K562 (cell line): Measurements from ENCODE around the gene EDEM2. TPM values are rescaled to one million over a fixed set of nuclear protein-coding genes. Genes with fewer than 3 reads are reported as not detected.

Source experiments
- ASH1L ChIP-seq: fragments of 450-650 bp; IDR thresholded peaks from 2 replicates; pipeline ENCODE4 v1.6.1; 2018; ENCODE audit warnings: borderline replicate concordance, mild to moderate bottlenecking, low read depth; ENCODE audit not compliant: partially characterized antibody
- BACH1 ChIP-seq: fragments of 200-800 bp; sonication (Bioruptor generic); IDR thresholded peaks from 2 replicates; pipeline ENCODE4 v1.6.1; 2016; ENCODE audit warnings: missing genetic modification characterization, missing compliant biosample characterization
- BHLHE40 ChIP-seq: IDR thresholded peaks from 2 replicates; pipeline ENCODE4 v1.6.1; 2011; ENCODE audit warnings: low read length, improper control_type of control experiment
- CBFA2T3 ChIP-seq: fragments of 450-650 bp; IDR thresholded peaks from 2 replicates; pipeline ENCODE4 v1.6.1; 2017
- CCNT2 ChIP-seq: IDR thresholded peaks from 2 replicates; pipeline ENCODE4 v1.6.1; 2011; ENCODE audit warnings: borderline replicate concordance, low read depth, mild to moderate bottlenecking, moderate library complexity, mixed read lengths, low read length; ENCODE audit not compliant: insufficient read length; ENCODE audit errors: extremely low read depth
- CEBPB ChIP-seq: fragments of 450-650 bp; IDR thresholded peaks from 2 replicates; pipeline ENCODE4 v1.6.1; 2016; ENCODE audit warnings: missing genetic modification characterization, missing compliant biosample characterization
- FOS ChIP-seq: IDR thresholded peaks from 3 replicates; pipeline ENCODE4 v1.6.1; 2011; ENCODE audit not compliant: insufficient read length; ENCODE audit errors: extremely low read depth
- FOXJ3 ChIP-seq: sonication (generic); formaldehyde crosslinking; IDR thresholded peaks from 2 replicates; pipeline ENCODE4 v1.4.0; 2020; ENCODE audit warnings: mild to moderate bottlenecking, missing genetic modification reagents
- FUS ChIP-seq: fragments of 200-400 bp; formaldehyde crosslinking; optimal IDR thresholded peaks from 2 replicates; pipeline ENCODE3; 2017; ENCODE audit warnings: low read depth, low read length
- HDAC2 ChIP-seq: fragments of 450-650 bp; IDR thresholded peaks from 2 replicates; pipeline ENCODE4 v1.6.1; 2016; ENCODE audit warnings: mild to moderate bottlenecking
- HNRNPH1 ChIP-seq: fragments of 200-400 bp; formaldehyde crosslinking; optimal IDR thresholded peaks from 2 replicates; pipeline ENCODE3; 2017; ENCODE audit warnings: low read depth, mild to moderate bottlenecking, low read length, moderate library complexity
- KLF13 ChIP-seq: fragments of 450-650 bp; IDR thresholded peaks from 2 replicates; pipeline ENCODE4 v1.6.1; 2016; ENCODE audit warnings: missing genetic modification characterization, low read depth, mild to moderate bottlenecking, missing compliant biosample characterization, moderate library complexity, borderline replicate concordance
- MYC ChIP-seq, 2 experiments: fragments of 250-450 bp in 1 of 2; sonication (Bioruptor Pico) in 1 of 2; IDR thresholded peaks; 2 replicates each; pipeline versions ENCODE4 v1.5.1 to v1.6.1; 2012 to 2021; ENCODE audit warnings: low read depth in 2 of 2, borderline replicate concordance in 1 of 2, improper control_type of control experiment in 1 of 2, low read length in 1 of 2, mild to moderate bottlenecking in 1 of 2, moderate library complexity in 1 of 2
- NELFE ChIP-seq: IDR thresholded peaks from 2 replicates; pipeline ENCODE4 v1.6.1; 2011; ENCODE audit warnings: mild to moderate bottlenecking; ENCODE audit not compliant: insufficient read depth, insufficient read length
- POLR2AphosphoS2 ChIP-seq: IDR thresholded peaks from 2 replicates; pipeline ENCODE4 v1.6.1; 2012; ENCODE audit warnings: low read length, improper control_type of control experiment
- POLR3G ChIP-seq: IDR thresholded peaks from 2 replicates; pipeline ENCODE4 v1.6.1; 2011; ENCODE audit not compliant: insufficient read length, insufficient replicate concordance; ENCODE audit errors: extremely low read depth
- RBFOX2 ChIP-seq: fragments of 200-400 bp; formaldehyde crosslinking; IDR thresholded peaks from 2 replicates; pipeline ENCODE4 v1.6.1; 2017; ENCODE audit warnings: low read depth, mild to moderate bottlenecking, low read length, moderate library complexity
- SMAD4 ChIP-seq: fragments of 250-450 bp; sonication (Bioruptor Pico); conservative IDR thresholded peaks from 2 replicates; pipeline ENCODE4 v1.8.0; 2021; ENCODE audit warnings: inconsistent platforms, mild to moderate bottlenecking, moderate library complexity
- ZFP36 ChIP-seq: fragments of 150-350 bp; IDR thresholded peaks from 2 replicates; pipeline ENCODE4 v1.6.1; 2018; ENCODE audit warnings: low read length, low read depth; ENCODE audit not compliant: partially characterized antibody
- ZNF239 ChIP-seq: fragments of 250-450 bp; sonication (Bioruptor Pico); IDR thresholded peaks from 2 replicates; pipeline ENCODE4 v1.4.0; 2020; ENCODE audit warnings: mild to moderate bottlenecking
- ZNF551 ChIP-seq: fragments of 250-450 bp; sonication (Bioruptor Pico); IDR thresholded peaks from 2 replicates; pipeline ENCODE4 v1.5.0; 2021; ENCODE audit warnings: mild to moderate bottlenecking, moderate library complexity
- polyA plus RNA-seq, 8 experiments: library from polyadenylated mRNA; depleted of rRNA in 4 of 8; stranded (reverse) in 5 of 8; unstranded in 3 of 8; fragments of >200 nt; fragmentation: Nextera tagmentation in 2 of 8; fragmentation: Illumina TruSeq in 1 of 8; extraction: Ambion mirVana in 2 of 8; extraction: Trizol in 1 of 8; gene quantifications; 2 replicates each; pipeline versions ENCODE4 v1.2.1 to v1.2.3, GENCODE V29; 2011 to 2014; ENCODE audit warnings: inconsistent platforms in 1 of 8, missing spikeins in 1 of 8
- total RNA-seq, 7 experiments: library from RNA; depleted of rRNA in 6 of 7; stranded (reverse); fragments of >200 nt in 6 of 7; fragmentation: Illumina TruSeq in 2 of 7; extraction: Trizol in 2 of 7; gene quantifications; 2 replicates each; pipeline versions ENCODE4 v1.2.1 to v1.2.3, GENCODE V29; 2011 to 2021; ENCODE audit warnings: low replicate concordance in 1 of 7
- TF ChIP-seq, protein P1 (sequence below): fragments of 450-650 bp; conservative IDR thresholded peaks from 2 replicates; pipeline ENCODE4 v1.6.1; 2016; ENCODE audit warnings: missing genetic modification characterization, low read depth, mild to moderate bottlenecking, control low read depth, missing compliant biosample characterization
- TF ChIP-seq, protein P2 (sequence below): sonication (generic); formaldehyde crosslinking; IDR thresholded peaks from 2 replicates; pipeline ENCODE4 v1.8.0; 2022; ENCODE audit warnings: missing genetic modification reagents, mild to moderate bottlenecking, borderline replicate concordance
- TF ChIP-seq, protein P3 (sequence below): sonication (generic); formaldehyde crosslinking; IDR thresholded peaks from 2 replicates; pipeline ENCODE4 v1.8.0; 2023; ENCODE audit warnings: mild to moderate bottlenecking, missing genetic modification reagents

Gene EDEM2
- total and polyA plus RNA-seq, 9 of the 15 experiments (the other 6 are each of a cell fraction or from before 2014, with no cell fraction given), result 6.9 to 11.0 (median 9.7) TPM

DNA sequence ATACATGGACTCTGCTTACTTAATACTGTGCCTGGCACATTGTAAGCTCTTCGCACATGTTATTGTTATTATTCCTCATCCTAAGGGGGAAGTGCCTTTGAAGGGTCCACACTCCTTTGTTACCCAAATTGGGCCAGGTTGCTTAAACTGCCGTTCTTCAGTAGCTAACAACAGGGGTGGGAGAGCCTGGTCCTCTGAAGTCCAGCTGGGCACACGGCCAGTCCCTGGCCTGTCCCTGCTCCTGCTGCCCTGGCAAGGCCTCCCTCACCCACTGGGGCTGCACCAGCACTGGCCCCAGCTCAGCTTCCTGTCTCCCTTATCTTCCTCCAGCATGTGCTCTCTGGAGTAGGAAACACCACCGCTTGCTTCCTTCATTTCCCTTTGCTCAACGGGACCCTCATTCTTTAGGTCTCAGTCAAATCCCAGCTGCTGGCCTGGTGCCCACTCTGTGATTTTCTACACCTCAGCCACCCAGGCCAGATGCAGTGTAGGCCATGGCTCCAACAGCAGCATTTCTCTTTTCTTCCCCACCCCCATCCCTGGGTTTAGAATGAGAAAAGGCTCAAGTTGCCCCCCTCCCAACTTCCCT is 19.2 kb upstream of the EDEM2 start (continued):
- TF ChIP-seq SMAD4 (CRISPR knock-in tag), result peak; percentile 37; the same call in 1 of the 2 replicates
- 0 out of 2 replicates have a peak, but pooled peaks have one; percentile 29 for TF ChIP-seq MYC (IDR thresholded peaks at IDR 0.05; ENCODE audit: low read depth, low read length)
- no peak for TF ChIP-seq MYC (CRISPR knock-in tag; IDR thresholded peaks at IDR 0.05; ENCODE audit: borderline replicate concordance, low read depth)
- no peak for TF ChIP-seq ASH1L
- TF ChIP-seq HNRNPH1, result no peak
- peak; percentile 32 for TF ChIP-seq CCNT2
- no peak for TF ChIP-seq NELFE
- TF ChIP-seq, protein P1, sequence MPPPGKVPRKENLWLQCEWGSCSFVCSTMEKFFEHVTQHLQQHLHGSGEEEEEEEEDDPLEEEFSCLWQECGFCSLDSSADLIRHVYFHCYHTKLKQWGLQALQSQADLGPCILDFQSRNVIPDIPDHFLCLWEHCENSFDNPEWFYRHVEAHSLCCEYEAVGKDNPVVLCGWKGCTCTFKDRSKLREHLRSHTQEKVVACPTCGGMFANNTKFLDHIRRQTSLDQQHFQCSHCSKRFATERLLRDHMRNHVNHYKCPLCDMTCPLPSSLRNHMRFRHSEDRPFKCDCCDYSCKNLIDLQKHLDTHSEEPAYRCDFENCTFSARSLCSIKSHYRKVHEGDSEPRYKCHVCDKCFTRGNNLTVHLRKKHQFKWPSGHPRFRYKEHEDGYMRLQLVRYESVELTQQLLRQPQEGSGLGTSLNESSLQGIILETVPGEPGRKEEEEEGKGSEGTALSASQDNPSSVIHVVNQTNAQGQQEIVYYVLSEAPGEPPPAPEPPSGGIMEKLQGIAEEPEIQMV (tag), result no peak
- TF ChIP-seq CEBPB, result no peak
- peak; percentile 67; the same call in 1 of the 2 replicates for TF ChIP-seq HDAC2
- TF ChIP-seq RBFOX2, result 0 out of 2 replicates have a peak, but pooled peaks have one; percentile 23
- no peak for TF ChIP-seq ZNF551 (CRISPR knock-in tag)
- TF ChIP-seq, protein P2, sequence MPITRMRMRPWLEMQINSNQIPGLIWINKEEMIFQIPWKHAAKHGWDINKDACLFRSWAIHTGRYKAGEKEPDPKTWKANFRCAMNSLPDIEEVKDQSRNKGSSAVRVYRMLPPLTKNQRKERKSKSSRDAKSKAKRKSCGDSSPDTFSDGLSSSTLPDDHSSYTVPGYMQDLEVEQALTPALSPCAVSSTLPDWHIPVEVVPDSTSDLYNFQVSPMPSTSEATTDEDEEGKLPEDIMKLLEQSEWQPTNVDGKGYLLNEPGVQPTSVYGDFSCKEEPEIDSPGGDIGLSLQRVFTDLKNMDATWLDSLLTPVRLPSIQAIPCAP (CRISPR knock-in tag), result no peak
- TF ChIP-seq POLR2AphosphoS2, result no peak
- TF ChIP-seq BACH1, result no peak
- TF ChIP-seq, protein P3, sequence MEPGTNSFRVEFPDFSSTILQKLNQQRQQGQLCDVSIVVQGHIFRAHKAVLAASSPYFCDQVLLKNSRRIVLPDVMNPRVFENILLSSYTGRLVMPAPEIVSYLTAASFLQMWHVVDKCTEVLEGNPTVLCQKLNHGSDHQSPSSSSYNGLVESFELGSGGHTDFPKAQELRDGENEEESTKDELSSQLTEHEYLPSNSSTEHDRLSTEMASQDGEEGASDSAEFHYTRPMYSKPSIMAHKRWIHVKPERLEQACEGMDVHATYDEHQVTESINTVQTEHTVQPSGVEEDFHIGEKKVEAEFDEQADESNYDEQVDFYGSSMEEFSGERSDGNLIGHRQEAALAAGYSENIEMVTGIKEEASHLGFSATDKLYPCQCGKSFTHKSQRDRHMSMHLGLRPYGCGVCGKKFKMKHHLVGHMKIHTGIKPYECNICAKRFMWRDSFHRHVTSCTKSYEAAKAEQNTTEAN (CRISPR knock-in tag), result no peak
- TF ChIP-seq KLF13, result no peak
- TF ChIP-seq FUS, result no peak
- no peak for TF ChIP-seq POLR3G
- TF ChIP-seq FOXJ3 (CRISPR knock-in tag), result no peak
- peak; percentile 47; the same call in 1 of the 2 replicates for TF ChIP-seq BHLHE40
- TF ChIP-seq ZFP36, result no peak
- peak; percentile 82 for TF ChIP-seq CBFA2T3
- TF ChIP-seq ZNF239 (CRISPR knock-in tag), result no peak
- no peak for TF ChIP-seq FOS
